SK-N-SH (cell line): ENCODE measurements around the gene CIC. TPM values are rescaled to one million over a fixed set of nuclear protein-coding genes. Genes with fewer than 3 reads are reported as not detected.

ENCODE experiments used
- CTCF ChIA-PET: fragments of 300-600, 350-600 bp; formaldehyde crosslinking; extraction: SDS; loops from one replicate; lab custom pipeline; 2021; lab: Yijun Ruan, JAX
- POLR2A ChIA-PET: fragments of 350-600 bp; sonication (Branson Sonifier 250); formaldehyde crosslinking; extraction: SDS; loops from one replicate; lab custom pipeline; 2020; ENCODE audit warnings: antibody characterized with exemption, inconsistent platforms; lab: Yijun Ruan, JAX
- DNase-seq: peaks from one replicate; pipeline ENCODE4 v3.0.0; 2012
- H2AFZ ChIP-seq: fragments of 200-600 bp; sonication (generic); 2 replicates; pipeline ENCODE4 v1.8.1; 2016; ENCODE audit warnings: antibody characterized with exemption, mild to moderate bottlenecking, low read depth
- H3F3A ChIP-seq: fragments of 200-600 bp; sonication (generic); replicated peaks from 2 replicates; pipeline ENCODE3; 2016; ENCODE audit warnings: antibody characterized with exemption, mild to moderate bottlenecking; ENCODE audit not compliant: insufficient read depth
- H3K27ac ChIP-seq, 2 experiments: fragments of 200-500 bp in 1 of 2; fragments of 200-600 bp in 1 of 2; sonication (Bioruptor generic) in 1 of 2; sonication (generic), shearing (Covaris generic) in 1 of 2; 2 replicates each; pipeline versions ENCODE4 v1.5.1 to v1.6.1; 2014 to 2016; ENCODE audit warnings: low read depth in 2 of 2, inconsistent platforms in 1 of 2, low read length in 1 of 2, mild to moderate bottlenecking in 1 of 2, mixed read lengths in 1 of 2
- H3K27me3 ChIP-seq: fragments of 200-600 bp; sonication (generic), shearing (Covaris generic); 2 replicates; pipeline ENCODE4 v1.6.1; 2016; ENCODE audit warnings: mixed run types; ENCODE audit not compliant: insufficient read depth
- H3K36me3 ChIP-seq, 2 experiments: fragments of 200-500 bp in 1 of 2; fragments of 200-600 bp in 1 of 2; sonication (Bioruptor generic) in 1 of 2; sonication (generic) in 1 of 2; replicated peaks in 1 of 2; 2 replicates each; pipeline versions ENCODE3 to v1.5.1; 2014 to 2016; ENCODE audit warnings: low read length in 1 of 2, mild to moderate bottlenecking in 1 of 2; ENCODE audit not compliant: insufficient read depth in 2 of 2, control insufficient read depth in 1 of 2
- H3K4me1 ChIP-seq, 2 experiments: fragments of 200-500 bp in 1 of 2; fragments of 200-600 bp in 1 of 2; sonication (Bioruptor generic) in 1 of 2; sonication (generic), shearing (Covaris generic) in 1 of 2; 2 replicates each; pipeline versions ENCODE4 v1.5.1 to v1.6.1; 2014 to 2016; ENCODE audit warnings: low read depth in 1 of 2, low read length in 1 of 2, mixed run types in 1 of 2; ENCODE audit not compliant: insufficient read depth in 2 of 2, control insufficient read depth in 1 of 2
- H3K4me2 ChIP-seq: fragments of 200-600 bp; sonication (generic), shearing (Covaris generic); 2 replicates; pipeline ENCODE4 v1.6.1; 2017; ENCODE audit warnings: mixed run types
- H3K4me3 ChIP-seq, 2 experiments: fragments of 200-500 bp in 1 of 2; fragments of 200-600 bp in 1 of 2; sonication (Bioruptor generic) in 1 of 2; sonication (generic), shearing (Covaris generic) in 1 of 2; 2 replicates each; pipeline versions ENCODE4 v1.5.1 to v1.8.1; 2014 to 2016; ENCODE audit warnings: low read depth in 2 of 2, inconsistent platforms in 1 of 2, low read length in 1 of 2, mild to moderate bottlenecking in 1 of 2, mixed read lengths in 1 of 2, moderate library complexity in 1 of 2
- H3K79me2 ChIP-seq: fragments of 200-600 bp; sonication (generic); 2 replicates; pipeline ENCODE4 v1.8.1; 2017; ENCODE audit warnings: mild to moderate bottlenecking; ENCODE audit not compliant: insufficient read depth
- H3K9ac ChIP-seq: fragments of 200-600 bp; sonication (generic); 2 replicates; pipeline ENCODE4 v1.6.1; 2017; ENCODE audit warnings: mixed run types
- H3K9me2 ChIP-seq: fragments of 200-600 bp; sonication (generic); 2 replicates; pipeline ENCODE4 v1.6.1; 2017; ENCODE audit warnings: mixed run types
- H3K9me3 ChIP-seq: fragments of 200-600 bp; sonication (generic); 2 replicates; pipeline ENCODE4 v1.6.1; 2017; ENCODE audit warnings: mixed run types, mild to moderate bottlenecking, moderate library complexity
- H4K20me1 ChIP-seq: fragments of 200-600 bp; sonication (generic); 2 replicates; pipeline ENCODE4 v1.6.1; 2017; ENCODE audit warnings: mild to moderate bottlenecking, mixed run types; ENCODE audit not compliant: insufficient read depth
- CHD2 ChIP-seq: fragments of 150-350 bp; IDR thresholded peaks from 2 replicates; pipeline ENCODE4 v1.6.1; 2018; ENCODE audit warnings: low read length; ENCODE audit not compliant: partially characterized antibody
- ELF1 ChIP-seq: IDR thresholded peaks from 2 replicates; pipeline ENCODE4 v1.4.0; 2012
- EZH2phosphoT487 ChIP-seq: fragments of 200-600 bp; sonication (generic); IDR thresholded peaks from 2 replicates; pipeline ENCODE4 v1.6.1; 2017; ENCODE audit warnings: low read depth, mixed run types, mild to moderate bottlenecking, antibody characterized with exemption, moderate library complexity, borderline replicate concordance
- FOXJ3 ChIP-seq: sonication (generic); formaldehyde crosslinking; IDR thresholded peaks from 2 replicates; pipeline ENCODE4 v1.5.1; 2020; ENCODE audit warnings: mild to moderate bottlenecking, missing genetic modification reagents
- GABPA ChIP-seq: IDR thresholded peaks from 2 replicates; pipeline ENCODE4 v1.4.0; 2012; ENCODE audit warnings: low read depth, mild to moderate bottlenecking
- MXI1 ChIP-seq: IDR thresholded peaks from 2 replicates; pipeline ENCODE4 v1.6.1; 2012; ENCODE audit warnings: mild to moderate bottlenecking, low read depth, low read length, improper control_type of control experiment
- NRF1 ChIP-seq: IDR thresholded peaks from 2 replicates; pipeline ENCODE4 v1.6.1; 2012; ENCODE audit warnings: low read depth, mild to moderate bottlenecking, low read length
- RAD21 ChIP-seq: IDR thresholded peaks from 2 replicates; pipeline ENCODE4 v1.6.1; 2012; ENCODE audit warnings: mild to moderate bottlenecking, low read length
- RCOR1 ChIP-seq: fragments of 150-350 bp; IDR thresholded peaks from 2 replicates; pipeline ENCODE4 v1.6.1; 2017; ENCODE audit warnings: antibody characterized with exemption, low read length
- TCF12 ChIP-seq: IDR thresholded peaks from 2 replicates; pipeline ENCODE4 v1.4.0; 2012
- USF2 ChIP-seq: fragments of 150-350 bp; IDR thresholded peaks from 2 replicates; pipeline ENCODE4 v1.6.1; 2017; ENCODE audit warnings: antibody characterized with exemption, low read length, low read depth, borderline replicate concordance
- WGBS: methylation state at CpG from one replicate; pipeline ENCODE4 v1.1.6; 2017; ENCODE audit warnings: low lambda C conversion rate; 5-methylcytosine and 5-hydroxymethylcytosine counted together
- polyA plus RNA-seq, 3 experiments: library from polyadenylated mRNA; depleted of rRNA; stranded (reverse); fragments of >200 nt; gene quantifications; 2 replicates each; pipeline ENCODE4 v1.2.3, GENCODE V29; 2012
- TF ChIP-seq, protein P1 (sequence below): IDR thresholded peaks from 2 replicates; pipeline ENCODE4 v1.4.0; 2012; ENCODE audit warnings: low read depth
- TF ChIP-seq, protein P2 (sequence below): IDR thresholded peaks from 2 replicates; pipeline ENCODE4 v1.6.1; 2012; ENCODE audit warnings: mild to moderate bottlenecking, low read depth, low read length, moderate library complexity
- TF ChIP-seq, protein P3 (sequence below): fragments of 200-600 bp; sonication (generic); IDR thresholded peaks from 2 replicates; pipeline ENCODE4 v1.6.1; 2017; ENCODE audit warnings: antibody characterized with exemption, mild to moderate bottlenecking, moderate library complexity

The CIC gene
- polyA plus RNA-seq, 1 of the 3 experiments (the other 2 are of a cell fraction) = 16.9 TPM

- Histone ChIP-seq H3K4me1 (peaks cover 0 to 14% of the 10 kb centered on the region in 2 experiments; a peak in 1 of 4 replicates), H3K79me2 (no peaks in the 10 kb centered on the region), H3K4me2 (no peak overlapping the region), H2AFZ (no peak overlapping the region), H3K36me3 (no peaks in the 10 kb centered on the region), H3K9me2 (no peaks in the 10 kb centered on the region), H4K20me1 (no peaks in the 10 kb centered on the region), H3F3A (no peaks in the 10 kb centered on the region), H3K9me3 (no peaks in the 10 kb centered on the region), H3K27ac (no peak overlapping the region), H3K4me3 (no peak overlapping the region), H3K27me3 (no peaks in the 10 kb centered on the region), H3K9ac (no peak overlapping the region)
- TF ChIP-seq, protein P1, sequence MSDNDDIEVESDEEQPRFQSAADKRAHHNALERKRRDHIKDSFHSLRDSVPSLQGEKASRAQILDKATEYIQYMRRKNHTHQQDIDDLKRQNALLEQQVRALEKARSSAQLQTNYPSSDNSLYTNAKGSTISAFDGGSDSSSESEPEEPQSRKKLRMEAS = no peak
- TF ChIP-seq GABPA (no peak), RAD21 (no peak), NRF1 (no peak), FOXJ3 (CRISPR knock-in tag) (no peak), EZH2phosphoT487 (no peak), ELF1 (no peak), USF2 (no peak), CHD2 (no peak), RCOR1 (no peak)
- 91% methylated on average over 5 of the region's 5 CpGs for WGBS
- ChIA-PET POLR2A (no interaction called here), CTCF (interaction anchor here (1.1 to 1.5 kb wide), 4 partner anchors 11 to 32 kb away, joined by 3 to 5 read pairs (median 4); no protein-coding TSS in a partner anchor)
- DNase-seq = no peak
These were observed 43.3 kb downstream of the CIC start for GRCh38 chr19:42312370-42312769.

DNA sequence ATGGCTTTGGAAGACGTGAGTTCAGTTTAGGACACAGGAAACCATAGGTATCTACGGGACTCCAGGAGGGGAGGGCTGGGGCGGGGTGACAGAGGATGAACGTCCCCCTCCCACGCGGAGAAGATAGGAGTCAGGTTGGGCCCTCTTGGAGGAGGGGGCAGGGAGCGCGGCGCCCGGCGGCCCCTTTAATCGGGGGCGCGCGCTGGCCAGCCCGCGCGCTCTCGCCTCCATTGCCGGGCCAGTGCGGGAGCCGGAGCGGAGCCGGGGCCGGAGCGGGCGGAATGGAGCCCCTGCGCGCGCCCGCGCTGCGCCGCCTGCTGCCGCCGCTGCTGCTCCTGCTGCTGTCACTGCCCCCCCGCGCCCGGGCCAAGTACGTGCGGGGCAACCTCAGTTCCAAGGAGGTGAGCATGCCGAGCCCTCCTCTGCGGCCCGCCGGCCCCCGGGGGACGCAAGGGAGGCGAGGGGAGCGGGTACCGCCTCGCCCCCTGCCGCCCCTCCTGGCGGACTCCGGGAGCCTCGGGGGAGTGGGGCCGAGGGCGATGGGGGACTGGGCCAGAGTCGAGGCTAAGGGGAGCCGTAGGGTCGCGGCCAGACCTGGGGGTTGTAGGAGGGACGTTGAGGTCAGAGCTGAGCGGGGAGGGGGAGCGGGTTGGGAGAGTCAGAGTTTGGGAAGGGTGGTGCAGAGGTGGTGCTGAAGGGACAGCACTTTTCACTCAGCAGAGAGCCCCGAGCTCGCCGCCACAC is 44.2 kb downstream of the CIC start, which contains the start of gene TMEM145:
Gene TMEM145 (plus strand): TSS at position 214 of the 744 bp plus-strand sequence. CDS start 68 bp downstream, at position 282.
- 8% methylated on average over 23 of the region's 67 CpGs for WGBS
- peak within 1 kb of the TSS; percentile 90; the same call in 1 of the 2 replicates for H2AFZ ChIP-seq
- POLR2A ChIA-PET = no interaction called here

More for the DNA sequence above, 44.2 kb downstream of the CIC start, which contains the start of gene TMEM145:
- H3K27ac ChIP-seq = peak within 1 kb of the TSS in 1 of 2 experiments; percentile 43; a peak in 1 of 4 replicates
- no peaks in the 10 kb centered on the region for H3K79me2 ChIP-seq
- no peaks in the 10 kb centered on the region for H3F3A ChIP-seq
- peak; percentile 97 for DNase-seq
- H3K9ac ChIP-seq = no peak within 1 kb of the TSS; the same call in 1 of the 2 replicates
- no peaks in the 10 kb centered on the region for H4K20me1 ChIP-seq
- CTCF ChIA-PET = interaction anchor here (1.1 to 1.5 kb wide), 5 partner anchors 10 to 74 kb away, joined by 3 to 8 read pairs (median 4); no protein-coding TSS in a partner anchor
- H3K36me3 ChIP-seq = no peaks in the 10 kb centered on the region
- H3K9me2 ChIP-seq = no peaks in the 10 kb centered on the region
- H3K27me3 ChIP-seq = no peaks in the 10 kb centered on the region
- peak within 1 kb of the TSS; percentile 100 for H3K4me2 ChIP-seq
- H3K4me1 ChIP-seq = peaks cover 0 to 14% of the 10 kb centered on the region in 2 experiments; a peak in 1 of 4 replicates
- no peaks in the 10 kb centered on the region for H3K9me3 ChIP-seq
- TF ChIP-seq NRF1 (peak; percentile 45), USF2 (no peak), MXI1 (peak; percentile 52; the same call in 1 of the 2 replicates), TCF12 (no peak), CHD2 (peak; percentile 34), EZH2phosphoT487 (no peak)
- TF ChIP-seq, protein P2, sequence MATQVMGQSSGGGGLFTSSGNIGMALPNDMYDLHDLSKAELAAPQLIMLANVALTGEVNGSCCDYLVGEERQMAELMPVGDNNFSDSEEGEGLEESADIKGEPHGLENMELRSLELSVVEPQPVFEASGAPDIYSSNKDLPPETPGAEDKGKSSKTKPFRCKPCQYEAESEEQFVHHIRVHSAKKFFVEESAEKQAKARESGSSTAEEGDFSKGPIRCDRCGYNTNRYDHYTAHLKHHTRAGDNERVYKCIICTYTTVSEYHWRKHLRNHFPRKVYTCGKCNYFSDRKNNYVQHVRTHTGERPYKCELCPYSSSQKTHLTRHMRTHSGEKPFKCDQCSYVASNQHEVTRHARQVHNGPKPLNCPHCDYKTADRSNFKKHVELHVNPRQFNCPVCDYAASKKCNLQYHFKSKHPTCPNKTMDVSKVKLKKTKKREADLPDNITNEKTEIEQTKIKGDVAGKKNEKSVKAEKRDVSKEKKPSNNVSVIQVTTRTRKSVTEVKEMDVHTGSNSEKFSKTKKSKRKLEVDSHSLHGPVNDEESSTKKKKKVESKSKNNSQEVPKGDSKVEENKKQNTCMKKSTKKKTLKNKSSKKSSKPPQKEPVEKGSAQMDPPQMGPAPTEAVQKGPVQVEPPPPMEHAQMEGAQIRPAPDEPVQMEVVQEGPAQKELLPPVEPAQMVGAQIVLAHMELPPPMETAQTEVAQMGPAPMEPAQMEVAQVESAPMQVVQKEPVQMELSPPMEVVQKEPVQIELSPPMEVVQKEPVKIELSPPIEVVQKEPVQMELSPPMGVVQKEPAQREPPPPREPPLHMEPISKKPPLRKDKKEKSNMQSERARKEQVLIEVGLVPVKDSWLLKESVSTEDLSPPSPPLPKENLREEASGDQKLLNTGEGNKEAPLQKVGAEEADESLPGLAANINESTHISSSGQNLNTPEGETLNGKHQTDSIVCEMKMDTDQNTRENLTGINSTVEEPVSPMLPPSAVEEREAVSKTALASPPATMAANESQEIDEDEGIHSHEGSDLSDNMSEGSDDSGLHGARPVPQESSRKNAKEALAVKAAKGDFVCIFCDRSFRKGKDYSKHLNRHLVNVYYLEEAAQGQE = peak; percentile 93
- TF ChIP-seq, protein P3, sequence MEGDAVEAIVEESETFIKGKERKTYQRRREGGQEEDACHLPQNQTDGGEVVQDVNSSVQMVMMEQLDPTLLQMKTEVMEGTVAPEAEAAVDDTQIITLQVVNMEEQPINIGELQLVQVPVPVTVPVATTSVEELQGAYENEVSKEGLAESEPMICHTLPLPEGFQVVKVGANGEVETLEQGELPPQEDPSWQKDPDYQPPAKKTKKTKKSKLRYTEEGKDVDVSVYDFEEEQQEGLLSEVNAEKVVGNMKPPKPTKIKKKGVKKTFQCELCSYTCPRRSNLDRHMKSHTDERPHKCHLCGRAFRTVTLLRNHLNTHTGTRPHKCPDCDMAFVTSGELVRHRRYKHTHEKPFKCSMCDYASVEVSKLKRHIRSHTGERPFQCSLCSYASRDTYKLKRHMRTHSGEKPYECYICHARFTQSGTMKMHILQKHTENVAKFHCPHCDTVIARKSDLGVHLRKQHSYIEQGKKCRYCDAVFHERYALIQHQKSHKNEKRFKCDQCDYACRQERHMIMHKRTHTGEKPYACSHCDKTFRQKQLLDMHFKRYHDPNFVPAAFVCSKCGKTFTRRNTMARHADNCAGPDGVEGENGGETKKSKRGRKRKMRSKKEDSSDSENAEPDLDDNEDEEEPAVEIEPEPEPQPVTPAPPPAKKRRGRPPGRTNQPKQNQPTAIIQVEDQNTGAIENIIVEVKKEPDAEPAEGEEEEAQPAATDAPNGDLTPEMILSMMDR = peak; percentile 26; the same call in 1 of the 2 replicates
- TF ChIP-seq, protein P1 = no peak
- H3K4me3 ChIP-seq = peak within 1 kb of the TSS; percentile 55 to 68
